HEK293T (cell line): ENCODE data around the gene DNAH1.

Source experiments
- CTCF ChIA-PET: fragments of 350-600 bp; formaldehyde crosslinking; extraction: SDS; loops from one replicate; lab custom pipeline; 2021; ENCODE audit warnings: antibody characterized with exemption, inconsistent platforms; lab: Yijun Ruan, JAX
- POLR2A ChIA-PET: fragments of 350-600 bp; formaldehyde crosslinking; extraction: SDS; loops from one replicate; lab custom pipeline; 2020; ENCODE audit warnings: antibody characterized with exemption, inconsistent platforms; lab: Yijun Ruan, JAX
- DNase-seq: peaks from one replicate; pipeline ENCODE4 v3.0.0; 2012; ENCODE audit warnings: mixed read lengths; ENCODE audit errors: extremely low spot score
- ARNT ChIP-seq: fragments of 450-650 bp; IDR thresholded peaks from 2 replicates; pipeline ENCODE4 v1.6.1; 2017; ENCODE audit warnings: mild to moderate bottlenecking
- BHLHE40 ChIP-seq: fragments of 450-650 bp; IDR thresholded peaks from 2 replicates; pipeline ENCODE4 v1.6.1; 2016; ENCODE audit warnings: mild to moderate bottlenecking, moderate library complexity, borderline replicate concordance
- CTBP1 ChIP-seq: fragments of 450-650 bp; IDR thresholded peaks from 2 replicates; pipeline ENCODE4 v1.6.1; 2016; ENCODE audit warnings: borderline replicate concordance
- ELF4 ChIP-seq: fragments of 450-650 bp; IDR thresholded peaks from 2 replicates; pipeline ENCODE4 v1.6.1; 2017; ENCODE audit warnings: antibody characterized with exemption
- FOXA1 ChIP-seq: fragments of 450-650 bp; IDR thresholded peaks from 2 replicates; pipeline ENCODE4 v1.6.1; 2016; ENCODE audit warnings: mild to moderate bottlenecking
- FOXK2 ChIP-seq: fragments of 450-650 bp; IDR thresholded peaks from 2 replicates; pipeline ENCODE4 v1.6.1; 2016; ENCODE audit warnings: mild to moderate bottlenecking
- FOXM1 ChIP-seq: fragments of 450-650 bp; IDR thresholded peaks from 2 replicates; pipeline ENCODE4 v1.6.1; 2017; ENCODE audit warnings: mild to moderate bottlenecking, borderline replicate concordance
- HDGF ChIP-seq: fragments of 450-650 bp; IDR thresholded peaks from 2 replicates; pipeline ENCODE4 v1.6.1; 2017; ENCODE audit warnings: antibody characterized with exemption, borderline replicate concordance
- L3MBTL2 ChIP-seq: fragments of 450-650 bp; conservative IDR thresholded peaks from 2 replicates; pipeline ENCODE4 v1.6.1; 2016; ENCODE audit warnings: mild to moderate bottlenecking
- LEF1 ChIP-seq: fragments of 450-650 bp; IDR thresholded peaks from 2 replicates; pipeline ENCODE4 v1.6.1; 2017; ENCODE audit warnings: mild to moderate bottlenecking, borderline replicate concordance
- NFRKB ChIP-seq: fragments of 450-650 bp; IDR thresholded peaks from 2 replicates; pipeline ENCODE4 v1.6.1; 2016; ENCODE audit warnings: mild to moderate bottlenecking, moderate library complexity
- PKNOX1 ChIP-seq: fragments of 450-650 bp; IDR thresholded peaks from 2 replicates; pipeline ENCODE4 v1.6.1; 2016
- SP1 ChIP-seq: fragments of 450-650 bp; IDR thresholded peaks from 2 replicates; pipeline ENCODE4 v1.6.1; 2017
- SUZ12 ChIP-seq: fragments of 450-650 bp; IDR thresholded peaks from 2 replicates; pipeline ENCODE4 v1.6.1; 2016; ENCODE audit warnings: mild to moderate bottlenecking
- TARDBP ChIP-seq: fragments of 450-650 bp; IDR thresholded peaks from 2 replicates; pipeline ENCODE4 v1.6.1; 2016
- ZNF384 ChIP-seq: fragments of 450-650 bp; IDR thresholded peaks from 2 replicates; pipeline ENCODE4 v1.6.1; 2016

Gene DNAH1

DNA sequence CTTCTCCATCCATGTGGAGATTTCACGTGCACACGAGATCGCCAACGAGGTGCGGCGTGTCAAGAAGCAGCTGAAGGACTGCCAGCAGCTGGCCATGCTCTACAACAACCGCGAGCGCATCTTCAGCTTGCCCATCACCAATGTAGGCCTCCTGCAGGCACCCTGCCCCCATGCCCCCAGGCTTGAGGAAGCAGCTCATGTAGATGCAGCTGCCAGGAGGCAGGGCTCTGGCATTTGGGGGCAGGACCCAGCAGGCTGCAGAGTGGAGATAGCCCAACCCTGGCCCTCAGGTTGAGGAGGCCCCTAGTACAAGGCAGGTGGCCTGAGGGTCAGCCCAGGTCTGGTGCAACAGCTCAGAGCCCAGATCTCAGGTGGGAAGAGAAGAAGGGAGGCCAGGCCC, 36.4 kb downstream of the DNAH1 start:
- TF ChIP-seq ELF4 (no peak), LEF1 (no peak), CTBP1 (no peak), FOXM1 (no peak), HDGF (no peak), ARNT (no peak), FOXK2 (no peak), SP1 (no peak), PKNOX1 (no peak), TARDBP (no peak), SUZ12 (no peak), ZNF384 (no peak), NFRKB (no peak), FOXA1 (no peak), L3MBTL2 (no peak), BHLHE40 (no peak)
- no peak for DNase-seq
- POLR2A ChIA-PET: no interaction called here
- CTCF ChIA-PET: no interaction called here

DNA sequence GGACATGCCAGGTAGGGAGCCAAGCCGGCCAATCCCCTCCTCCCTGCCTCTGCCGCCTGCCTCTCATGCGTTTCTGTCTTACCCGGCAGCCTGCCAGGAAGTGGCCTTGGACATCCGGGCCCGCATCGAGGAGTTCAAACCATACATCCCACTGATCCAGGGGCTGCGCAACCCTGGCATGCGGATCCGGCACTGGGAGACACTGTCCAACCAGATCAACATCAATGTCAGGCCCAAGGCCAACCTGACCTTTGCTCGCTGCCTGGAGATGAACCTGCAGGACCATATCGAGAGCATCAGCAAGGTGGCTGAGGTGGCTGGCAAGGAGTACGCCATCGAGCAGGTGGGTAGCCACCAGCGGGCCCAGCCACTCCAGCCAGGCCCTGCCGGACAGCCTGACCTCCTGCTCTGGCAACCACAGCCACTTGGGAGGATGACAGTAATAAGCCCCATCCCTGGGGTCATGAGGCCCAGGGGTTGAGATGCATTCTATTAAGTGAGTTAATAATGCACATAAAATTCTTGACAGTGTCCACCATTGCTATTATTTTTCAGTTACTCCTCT, 37.3 kb downstream of the DNAH1 start:
- CTCF ChIA-PET: no interaction called here
- POLR2A ChIA-PET: no interaction called here
- TF ChIP-seq CTBP1 (no peak), NFRKB (no peak), TARDBP (no peak), SUZ12 (no peak), FOXA1 (no peak), HDGF (no peak), ZNF384 (no peak), PKNOX1 (no peak), LEF1 (no peak), BHLHE40 (no peak), SP1 (no peak), FOXM1 (no peak)
- no peak for DNase-seq

- no peak for DNase-seq
- no peak for TF ChIP-seq FOXM1
- no peak for TF ChIP-seq PKNOX1
- no peak for TF ChIP-seq FOXA1
- no peak for TF ChIP-seq ZNF384
- no peak for TF ChIP-seq TARDBP
- TF ChIP-seq BHLHE40: no peak
- no peak for TF ChIP-seq CTBP1
- no peak for TF ChIP-seq LEF1
- TF ChIP-seq SP1: no peak
- TF ChIP-seq HDGF: no peak
- no peak for TF ChIP-seq ELF4
- no peak for TF ChIP-seq ARNT
- no peak for TF ChIP-seq NFRKB
- TF ChIP-seq FOXK2: no peak
- TF ChIP-seq SUZ12: no peak
- TF ChIP-seq L3MBTL2: no peak
- POLR2A ChIA-PET: no interaction called here
- CTCF ChIA-PET: no interaction called here
Observed at GRCh38 chr3:52354676-52355075, 38.6 kb downstream of the DNAH1 start.

DNA sequence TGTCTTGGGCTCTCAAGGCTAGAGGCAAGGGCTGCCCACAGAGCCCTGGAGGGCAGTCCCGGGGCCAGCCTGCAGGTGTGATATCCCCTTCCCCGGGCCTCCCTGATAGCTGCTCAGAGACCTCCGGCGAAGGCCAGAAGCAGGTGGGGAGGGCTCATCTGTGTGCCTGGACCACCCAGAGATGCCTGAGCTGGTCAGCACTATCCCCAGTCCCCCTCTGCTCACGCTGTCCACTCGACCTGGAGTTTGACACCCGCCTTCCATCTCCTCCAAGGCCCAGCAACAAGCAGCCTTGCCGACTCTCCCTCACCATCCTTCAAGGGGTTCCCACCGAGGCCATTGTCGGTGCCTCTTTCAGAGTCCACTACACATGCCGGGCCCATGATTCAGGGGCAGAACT, 39.4 kb downstream of the DNAH1 start:
- ChIA-PET CTCF (no interaction called here), POLR2A (no interaction called here)
- TF ChIP-seq L3MBTL2 (no peak), LEF1 (no peak), FOXA1 (no peak), FOXK2 (no peak), CTBP1 (no peak), PKNOX1 (no peak), ZNF384 (no peak), HDGF (no peak), FOXM1 (no peak), NFRKB (no peak), BHLHE40 (no peak), TARDBP (no peak), SP1 (no peak), ELF4 (no peak), ARNT (no peak), SUZ12 (no peak)
- DNase-seq: no peak

GRCh38 chr3:52356126-52356525, 40.0 kb downstream of the DNAH1 start:
- CTCF ChIA-PET: no interaction called here
- no peak for DNase-seq
- TF ChIP-seq SUZ12 (no peak), FOXA1 (no peak), PKNOX1 (no peak), ELF4 (no peak), L3MBTL2 (no peak), CTBP1 (no peak), LEF1 (no peak), ZNF384 (no peak), FOXM1 (no peak), HDGF (no peak), SP1 (no peak), TARDBP (no peak), NFRKB (no peak), FOXK2 (no peak), ARNT (no peak), BHLHE40 (no peak)
- POLR2A ChIA-PET: no interaction called here
